GM12878 (cell line): ENCODE results near the gene TCP11. TPM values are rescaled to one million over a fixed set of nuclear protein-coding genes. Genes with fewer than 3 reads are reported as not detected.

Experiments
- ATAC-seq: fragments of 200-7000 bp; cut with Tn5 transposase; 3 replicates; pipeline ENCODE4 v1.9.1; 2020; ENCODE audit warnings: mild to moderate bottlenecking, moderate library complexity
- BruUV-seq: library from RNA; stranded (reverse); fragments of 400-500 nt; replicated peaks from 2 replicates; lab custom pipeline; 2021; lab: Mats Ljungman, UMichigan
- CTCF ChIA-PET: fragments of 300-600 bp; sonication (Branson Sonifier 250); formaldehyde crosslinking; extraction: SDS; loops from one replicate; lab custom pipeline; 2021; ENCODE audit warnings: inconsistent platforms; lab: Yijun Ruan, JAX
- POLR2A ChIA-PET: fragments of 350-600 bp; formaldehyde crosslinking; extraction: SDS; loops from one replicate; lab custom pipeline; 2021; ENCODE audit warnings: inconsistent platforms; lab: Charles Lee
- RAD21 ChIA-PET: fragments of 300-600 bp; sonication (Branson Sonifier 250); formaldehyde crosslinking; loops from one replicate; lab custom pipeline; 2023; ENCODE audit warnings: antibody characterized with exemption; ENCODE audit not compliant: unreplicated experiment; lab: Charles Lee
- SMC1A ChIA-PET: fragments of 300-600 bp; sonication (Branson Sonifier 250); formaldehyde crosslinking; loops from one replicate; lab custom pipeline; 2023; ENCODE audit not compliant: unreplicated experiment, uncharacterized antibody; lab: Charles Lee
- DNase-seq: peaks from one replicate; pipeline ENCODE4 v3.0.0-alpha.2; 2011; ENCODE audit warnings: low read depth, low spot score
- FAIRE-seq: peaks from 3 replicates; lab custom pipeline; 2011; peaks lifted over from hg19 to GRCh38; lab: Jason Lieb, UNC
- H2AFZ ChIP-seq: 2 replicates; pipeline ENCODE4 v1.6.0; 2011; ENCODE audit warnings: low read depth, low read length, control low read depth; ENCODE audit not compliant: control insufficient read depth
- H3K27ac ChIP-seq: 2 replicates; pipeline ENCODE4 v1.5.1; 2011; ENCODE audit warnings: control low read depth; ENCODE audit not compliant: control insufficient read depth, insufficient read depth
- H3K27me3 ChIP-seq, 2 experiments: replicated peaks in 1 of 2; 2 replicates each; pipeline versions ENCODE4 v1.6.0 to v1.6.1; 2011; ENCODE audit warnings: low read length in 1 of 2; ENCODE audit not compliant: control insufficient read depth in 2 of 2, insufficient read depth in 2 of 2
- H3K36me3 ChIP-seq, 2 experiments: 2 replicates each; pipeline ENCODE4 v1.5.1; 2011; ENCODE audit warnings: low read length in 1 of 2; ENCODE audit not compliant: control insufficient read depth in 2 of 2, insufficient read depth in 2 of 2
- H3K4me1 ChIP-seq: 2 replicates; pipeline ENCODE4 v1.6.1; 2011; ENCODE audit warnings: mild to moderate bottlenecking, low read length, moderate library complexity, mixed read lengths; ENCODE audit not compliant: control insufficient read depth, insufficient read depth
- H3K4me2 ChIP-seq: 2 replicates; pipeline ENCODE4 v1.6.0; 2011; ENCODE audit warnings: control low read depth; ENCODE audit not compliant: control insufficient read depth, insufficient read depth
- H3K4me3 ChIP-seq: fragments of 200-600 bp; sonication (generic); 2 replicates; pipeline ENCODE4 v1.5.1; 2016
- H3K79me2 ChIP-seq: 2 replicates; pipeline ENCODE4 v1.6.0; 2011; ENCODE audit warnings: low read length; ENCODE audit not compliant: control insufficient read depth, insufficient read depth
- H3K9ac ChIP-seq: 2 replicates; pipeline ENCODE4 v1.8.0; 2011; ENCODE audit warnings: low read length, control low read depth, mixed read lengths; ENCODE audit not compliant: control insufficient read depth, insufficient read depth
- H3K9me3 ChIP-seq: replicated peaks from 3 replicates; pipeline ENCODE4 v1.5.1; 2011; ENCODE audit warnings: mild to moderate bottlenecking, low read length; ENCODE audit not compliant: control insufficient read depth, insufficient read depth
- H4K20me1 ChIP-seq: 2 replicates; pipeline ENCODE4 v1.6.0; 2011; ENCODE audit not compliant: control insufficient read depth, insufficient read depth
- ATF2 ChIP-seq: IDR thresholded peaks from 2 replicates; pipeline ENCODE4 v1.6.1; 2012; ENCODE audit warnings: low read length, inconsistent platforms
- BCLAF1 ChIP-seq: fragments of 450-650 bp; IDR thresholded peaks from 2 replicates; pipeline ENCODE4 v1.6.1; 2017; ENCODE audit warnings: antibody characterized with exemption, mild to moderate bottlenecking, moderate library complexity
- ESRRA ChIP-seq: IDR thresholded peaks from 2 replicates; pipeline ENCODE4 v1.6.1; 2012; ENCODE audit warnings: mild to moderate bottlenecking, low read length, improper control_type of control experiment
- IRF4 ChIP-seq: IDR thresholded peaks from 2 replicates; pipeline ENCODE4 v1.6.1; 2011; ENCODE audit warnings: low read depth, low read length
- IRF5 ChIP-seq: fragments of 450-650 bp; IDR thresholded peaks from 2 replicates; pipeline ENCODE4 v1.6.1; 2017; ENCODE audit warnings: borderline replicate concordance
- JUND ChIP-seq: IDR thresholded peaks from 2 replicates; pipeline ENCODE4 v1.6.1; 2012; ENCODE audit warnings: low read depth, mild to moderate bottlenecking, low read length, improper control_type of control experiment, moderate library complexity
- KDM1A ChIP-seq: fragments of 200-600 bp; sonication (generic); IDR thresholded peaks from 2 replicates; pipeline ENCODE4 v1.6.1; 2016; ENCODE audit warnings: borderline replicate concordance
- SIN3A ChIP-seq: IDR thresholded peaks from 2 replicates; pipeline ENCODE4 v1.6.1; 2012; ENCODE audit warnings: low read depth, low read length, improper control_type of control experiment
- SMC3 ChIP-seq: IDR thresholded peaks from 2 replicates; pipeline ENCODE4 v1.6.1; 2011; ENCODE audit warnings: low read length, improper control_type of control experiment, borderline replicate concordance
- SP1 ChIP-seq: IDR thresholded peaks from one replicate; pipeline ENCODE4 v1.6.1; 2011; ENCODE audit warnings: low read depth, low read length
- USF2 ChIP-seq: IDR thresholded peaks from 2 replicates; pipeline ENCODE4 v1.6.1; 2011; ENCODE audit warnings: low read depth, low read length, improper control_type of control experiment, borderline replicate concordance
- ZNF384 ChIP-seq: IDR thresholded peaks from 2 replicates; pipeline ENCODE4 v1.6.1; 2012; ENCODE audit warnings: low read depth, mild to moderate bottlenecking, low read length, improper control_type of control experiment, borderline replicate concordance
- WGBS: methylation state at CpG from one replicate; pipeline ENCODE4 v1.1.6; 2016; ENCODE audit warnings: low lambda C conversion rate; ENCODE audit not compliant: insufficient replicate concordance, insufficient coverage; ENCODE audit errors: missing lambda C conversion rate; 5-methylcytosine and 5-hydroxymethylcytosine counted together
- in situ Hi-C: fragments of 300-500 bp; cut with MboI; formaldehyde crosslinking; loops from 9 replicates; pipeline ENCODE4 v1.14.3; 2018; ENCODE audit warnings: mixed read lengths
- intact Hi-C: fragments of 100-400 bp; cut with micrococcal nuclease; formaldehyde crosslinking; loops from one replicate; pipeline ENCODE4 v1.14.2; 2022; ENCODE audit not compliant: unreplicated experiment
- polyA plus RNA-seq, 11 experiments: library from polyadenylated mRNA; depleted of rRNA in 4 of 11; unstranded in 6 of 11; stranded (reverse) in 5 of 11; fragments of >200 nt; fragmentation: Nextera tagmentation in 4 of 11; fragmentation: Illumina TruSeq in 1 of 11; extraction: Ambion mirVana in 4 of 11; extraction: Trizol in 1 of 11; gene quantifications; 1 replicate in 1 of 11; 2 replicates in 10 of 11; pipeline versions ENCODE4 v1.2.1 to v1.2.3, GENCODE V29; 2011 to 2016; ENCODE audit warnings: inconsistent platforms in 2 of 11, missing spikeins in 2 of 11, low read depth in 1 of 11
- total RNA-seq, 4 experiments: library from RNA; depleted of rRNA in 3 of 4; stranded (reverse); fragments of >200 nt in 3 of 4; fragmentation: Illumina TruSeq in 1 of 4; extraction: Trizol in 1 of 4; gene quantifications; 2 replicates each; pipeline versions ENCODE4 v1.2.1 to v1.2.3, GENCODE V29; 2013 to 2021

TCP11 gene
- total and polyA plus RNA-seq, 10 of the 15 experiments (the other 5 are each of a cell fraction or from before 2014, with no cell fraction given): not detected

- H3K9ac ChIP-seq: no peak overlapping the region
- ChIA-PET POLR2A (no interaction called here), SMC1A (interaction anchor here (1.5 kb wide), 1 partner anchor 20 kb away, joined by 5 read pairs; no protein-coding TSS in a partner anchor), CTCF (no interaction called here), RAD21 (interaction anchor here (1.5 kb wide), 1 partner anchor 20 kb away, joined by 3 read pairs; no protein-coding TSS in a partner anchor)
- no TSS peak for BruUV-seq
- H3K9me3 ChIP-seq: no peaks in the 10 kb centered on the region; the same call in 2 of the 3 replicates
- no peaks in the 10 kb centered on the region for H4K20me1 ChIP-seq
- ATAC-seq (no peak), DNase-seq (no peak), FAIRE-seq (no peak)
- no peak overlapping the region for H2AFZ ChIP-seq
- no peak overlapping the region for H3K4me2 ChIP-seq
- WGBS: 96% methylated on average over 2 of the region's 2 CpGs
- H3K27ac ChIP-seq: no peak overlapping the region
- no peaks in the 10 kb centered on the region; a peak in 1 of 4 replicates for H3K27me3 ChIP-seq
- TF ChIP-seq JUND (no peak), KDM1A (no peak), USF2 (no peak), IRF5 (no peak), ATF2 (no peak), SP1 (no peak), IRF4 (no peak), BCLAF1 (no peak), ZNF384 (no peak), SIN3A (no peak), SMC3 (no peak), ESRRA (no peak)
- in situ Hi-C loops: no loop called here
- H3K79me2 ChIP-seq: no peaks in the 10 kb centered on the region
- peaks cover 11% of the 10 kb centered on the region; the same call in 1 of the 2 replicates for H3K4me1 ChIP-seq
- H3K36me3 ChIP-seq: no peaks in the 10 kb centered on the region
- intact Hi-C loops: no loop called here
- no peak overlapping the region for H3K4me3 ChIP-seq
Measured at GRCh38 chr6:35166116-35166515, 25.0 kb upstream of the TCP11 start.
